Left lobe of liver (tissue), 2 donors: ENCODE data around the gene ARNT2. TPM values are rescaled to one million over a fixed set of nuclear protein-coding genes. Genes with fewer than 3 reads are reported as not detected.

Experiments
- ATAC-seq: fragments of 200-7000 bp; cut with Tn5 transposase; one replicate; pipeline ENCODE4 v1.9.1; 2020; ENCODE audit warnings: mild to moderate bottlenecking, moderate library complexity
- DNase-seq: peaks from one replicate; pipeline ENCODE4 v3.0.0-alpha.2; 2020; ENCODE audit warnings: low spot score
- total RNA-seq: library from RNA; stranded (reverse); gene quantifications from one replicate; pipeline ENCODE4 v1.2.1, GENCODE V29; 2021
- donor health status: DM: no; HTN: no; CAD: no; lungs with moderate emphysema.
- donor health status: DM: no; HTN: yes; CAD: no.

Gene ARNT2
- total RNA-seq, 1 donor from 2014 or later: 0.45 TPM

- DNase-seq: no peak
Measured at GRCh38 chr15:80587816-80588456, 183.8 kb downstream of the ARNT2 start.

GRCh38 chr15:80588801-80589200 lies 184.6 kb downstream of the ARNT2 start:
- DNase-seq: no peak
- no peak for ATAC-seq

More at GRCh38 chr15:80587816-80588456, 183.8 kb downstream of the ARNT2 start:
- ATAC-seq: no peak

DNA sequence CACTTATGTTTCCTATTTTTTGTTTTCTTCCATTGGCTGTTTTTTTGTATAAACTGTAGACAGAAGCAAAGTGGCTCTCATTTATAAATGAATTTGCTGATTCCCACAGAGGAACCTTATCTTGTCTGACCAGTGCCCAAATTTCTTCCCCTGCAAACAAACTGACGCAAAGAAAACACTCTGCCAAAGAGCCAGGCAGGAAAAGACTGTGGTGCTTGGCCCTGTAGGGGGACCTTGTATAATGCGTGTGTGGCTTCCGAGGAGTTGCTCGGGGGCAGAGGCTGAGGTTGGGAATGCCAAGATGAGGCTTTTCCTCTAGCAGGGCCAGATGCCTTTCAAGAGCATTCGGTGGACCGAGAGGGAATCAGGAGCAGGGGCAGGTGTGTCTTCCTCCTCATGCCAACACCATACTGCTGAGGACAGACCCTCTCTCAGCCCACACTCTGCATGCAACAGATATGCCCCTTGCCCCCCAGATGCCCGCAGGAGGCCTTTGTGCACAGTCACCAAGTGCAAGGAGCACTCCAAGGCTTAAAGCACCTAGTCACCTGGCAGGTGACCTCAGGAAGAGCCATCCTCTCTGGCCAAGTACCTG lies 186.7 kb downstream of the ARNT2 start:
- DNase-seq (no peak), ATAC-seq (peak; percentile 62)

DNA sequence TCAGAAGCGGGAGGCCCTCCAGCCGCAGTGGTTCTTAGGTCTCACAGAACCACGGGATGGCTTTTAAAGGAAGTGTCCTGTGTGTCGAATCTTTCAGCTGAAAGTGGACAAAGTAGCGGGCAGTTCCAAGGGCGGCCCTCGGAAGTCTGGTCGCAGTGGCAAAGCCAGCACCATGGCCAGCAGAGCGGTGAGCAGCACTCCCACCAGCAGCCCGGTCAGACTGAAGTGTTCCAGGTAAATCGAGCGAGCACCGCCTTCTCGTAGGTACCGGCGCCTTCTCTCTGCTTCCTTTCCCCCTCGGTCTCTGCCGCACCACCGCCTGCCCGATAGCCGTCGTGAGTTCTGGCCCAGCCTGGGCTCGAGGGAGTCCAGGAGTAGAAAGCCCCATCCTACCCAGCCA lies 187.3 kb downstream of the ARNT2 start:
- DNase-seq (no peak), ATAC-seq (no peak)

GRCh38 chr15:80591938-80592825 lies 188.0 kb downstream of the ARNT2 start:
- DNase-seq: no peak
- ATAC-seq: no peak

DNA sequence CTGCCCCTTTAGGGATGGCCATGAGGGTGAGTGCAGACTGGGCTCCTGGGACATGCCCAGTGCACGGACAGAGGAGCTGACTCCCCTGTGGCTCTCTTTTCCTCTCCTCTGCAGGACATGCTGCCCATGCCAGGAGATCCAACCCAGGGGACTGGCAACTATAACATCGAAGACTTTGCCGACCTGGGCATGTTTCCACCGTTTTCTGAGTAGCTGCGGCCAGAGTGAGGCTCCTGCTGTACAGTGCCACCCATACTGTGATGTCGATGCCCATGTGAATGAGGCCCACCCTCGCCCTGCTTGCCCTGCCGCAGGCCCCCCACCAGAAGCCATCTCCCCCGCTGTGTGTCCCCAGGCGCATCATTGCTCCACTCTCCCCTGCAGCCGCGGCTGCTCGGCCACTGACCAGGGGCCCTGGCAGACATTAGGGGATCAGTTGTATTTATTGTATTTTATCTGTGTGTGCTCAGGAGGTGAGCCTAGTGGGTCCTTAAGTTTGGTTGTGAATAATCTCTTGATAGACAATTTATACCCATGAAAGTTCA lies 189.4 kb downstream of the ARNT2 start:
- no peak for ATAC-seq
- no peak for DNase-seq

GRCh38 chr15:80594091-80594889 lies 190.1 kb downstream of the ARNT2 start:
- ATAC-seq (no peak), DNase-seq (no peak)

DNA sequence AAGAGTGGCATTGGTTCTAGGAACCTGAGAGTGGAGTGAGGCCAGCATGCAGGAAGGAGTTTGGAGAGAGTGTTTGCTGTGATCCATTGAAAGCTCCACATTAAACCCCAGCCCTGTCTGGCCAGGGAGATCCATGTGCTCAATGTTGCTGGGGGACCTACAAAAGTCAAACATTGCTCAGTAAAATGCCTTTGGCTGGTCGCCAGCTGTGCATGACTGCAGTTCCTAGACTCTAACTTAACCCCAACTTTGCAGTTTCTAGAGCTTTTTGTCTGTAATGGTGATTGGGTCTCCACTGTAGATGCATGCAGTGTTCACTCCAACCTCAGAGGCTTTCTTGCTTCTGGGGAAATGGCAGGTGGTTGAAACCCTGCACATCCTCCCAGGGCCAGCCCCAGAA lies 191.2 kb downstream of the ARNT2 start:
- DNase-seq: no peak
- no peak for ATAC-seq

GRCh38 chr15:80596521-80596976 lies 192.4 kb downstream of the ARNT2 start:
- no peak for DNase-seq

DNA sequence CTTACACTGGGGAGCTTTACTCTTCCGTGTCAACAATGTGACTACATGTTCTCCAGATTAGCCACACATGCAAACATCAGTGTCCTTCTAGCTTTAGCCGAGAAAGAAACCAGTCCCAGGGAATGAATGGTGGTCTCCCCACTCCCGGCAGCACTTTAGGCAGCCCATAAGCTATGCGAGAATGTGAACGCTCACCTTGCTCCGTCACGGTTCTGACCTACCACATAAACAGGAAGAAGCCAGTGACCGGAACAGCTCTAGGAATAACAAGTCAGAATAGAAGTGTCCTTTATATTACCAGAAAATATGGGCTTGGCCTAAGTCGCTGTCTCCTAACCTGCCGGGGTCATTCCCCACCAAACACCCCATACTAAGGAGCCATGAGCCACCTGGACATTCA lies 192.9 kb downstream of the ARNT2 start:
- DNase-seq (no peak), ATAC-seq (no peak)

More at GRCh38 chr15:80596521-80596976, 192.4 kb downstream of the ARNT2 start:
- no peak for ATAC-seq

- DNase-seq (no peak), ATAC-seq (no peak)
Measured at GRCh38 chr15:80599359-80599758, 195.2 kb downstream of the ARNT2 start.

DNA sequence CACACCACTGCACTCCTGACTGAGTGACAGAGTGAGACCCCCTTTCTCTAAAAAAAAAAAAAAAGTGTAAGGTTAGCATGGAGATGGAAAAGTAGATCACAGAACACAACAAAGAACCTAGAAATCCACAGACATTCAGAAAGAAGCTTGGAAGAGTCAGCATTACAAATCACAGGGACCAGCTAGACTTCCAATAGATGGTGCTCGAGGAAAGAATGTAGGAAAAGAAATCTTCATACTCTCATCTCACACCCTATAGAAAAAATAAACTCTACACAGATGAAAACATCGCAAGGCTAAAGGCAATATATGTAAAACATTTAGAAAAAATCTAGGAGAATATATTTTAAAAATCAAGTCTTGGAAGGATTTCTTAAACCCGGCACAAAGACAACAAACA lies 196.4 kb downstream of the ARNT2 start:
- no peak for ATAC-seq
- no peak for DNase-seq

DNA sequence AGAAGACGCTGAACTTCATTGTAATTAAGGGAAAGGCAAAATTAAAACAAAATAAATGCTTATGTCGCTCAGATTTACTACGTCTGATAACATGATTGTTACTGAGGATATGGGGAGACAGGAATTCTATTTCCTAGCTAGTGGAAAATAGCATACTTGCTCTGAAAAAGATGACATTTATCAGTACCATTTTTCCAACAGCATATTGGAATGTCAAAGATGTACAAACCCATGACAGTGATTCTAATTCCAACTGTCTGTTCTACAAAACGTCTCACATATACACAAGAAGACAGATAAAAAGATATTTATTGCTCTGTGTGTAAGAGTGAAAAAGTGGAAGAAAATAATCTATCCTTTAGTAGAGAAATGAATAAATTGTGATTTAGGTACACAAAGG lies 197.1 kb downstream of the ARNT2 start:
- ATAC-seq: no peak
- DNase-seq: no peak

- ATAC-seq (no peak), DNase-seq (no peak)
Measured at GRCh38 chr15:80604583-80605575, 200.7 kb downstream of the ARNT2 start.

GRCh38 chr15:80605591-80606150 lies 201.5 kb downstream of the ARNT2 start:
- ATAC-seq (no peak), DNase-seq (no peak)

GRCh38 chr15:80606511-80607071 lies 202.4 kb downstream of the ARNT2 start:
- DNase-seq (no peak), ATAC-seq (no peak)

GRCh38 chr15:80607287-80607980 lies 203.3 kb downstream of the ARNT2 start:
- DNase-seq: no peak
- peak; percentile 92 for ATAC-seq

GRCh38 chr15:80608688-80609087 lies 204.5 kb downstream of the ARNT2 start:
- DNase-seq (no peak), ATAC-seq (no peak)
